NCI-H1417 (cell line): Measurements from ENCODE around the gene RAD51.
A peak's percentile ranks its signal among the peaks of the same experiment; 100 is the strongest.
"Not testable (repeated sequence)": the region's sequence is repeated elsewhere in the genome, so short reads cannot be mapped to it uniquely, and the experiment has no call there.

Experiments
- DNase-seq, 3 experiments: peaks; one replicate each; lab custom pipeline; 2025; lab: John Stamatoyannopoulos, UW

The RAD51 gene

GRCh38 chr15:40694688-40695468 lies at the start of gene RAD51:
Gene RAD51 (plus strand): TSS chr15:40695174. CDS start chr15:40698759, 3,585 bp downstream.
- DNase-seq, result peak; percentile 80 to 89 (median 80)

DNA sequence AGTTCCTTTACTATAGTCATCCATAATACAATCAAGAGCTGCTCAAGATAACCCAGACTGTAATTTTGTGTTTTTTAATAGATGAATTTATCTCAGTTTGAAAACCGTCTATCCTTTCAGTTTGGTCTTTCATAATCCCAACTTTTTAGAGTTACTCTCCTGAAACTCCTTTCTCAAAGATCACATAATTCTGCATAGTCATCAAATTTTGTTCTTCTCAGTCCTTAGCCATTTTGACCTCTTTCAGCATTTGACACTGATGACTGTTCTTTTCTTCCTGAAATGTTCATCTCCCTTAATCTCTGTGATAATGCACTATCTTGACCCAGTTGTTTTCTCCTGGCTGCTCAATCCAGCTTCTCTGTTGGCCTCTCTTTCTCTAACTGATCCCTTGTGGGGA lies 47.5 kb upstream of the RAD51 start:
- DNase-seq, result no peak

GRCh38 chr15:40650479-40650878 lies 44.5 kb upstream of the RAD51 start:
- no peak for DNase-seq

- DNase-seq, result no peak
These were observed 34.3 kb upstream of the RAD51 start for GRCh38 chr15:40660686-40661085.

DNA sequence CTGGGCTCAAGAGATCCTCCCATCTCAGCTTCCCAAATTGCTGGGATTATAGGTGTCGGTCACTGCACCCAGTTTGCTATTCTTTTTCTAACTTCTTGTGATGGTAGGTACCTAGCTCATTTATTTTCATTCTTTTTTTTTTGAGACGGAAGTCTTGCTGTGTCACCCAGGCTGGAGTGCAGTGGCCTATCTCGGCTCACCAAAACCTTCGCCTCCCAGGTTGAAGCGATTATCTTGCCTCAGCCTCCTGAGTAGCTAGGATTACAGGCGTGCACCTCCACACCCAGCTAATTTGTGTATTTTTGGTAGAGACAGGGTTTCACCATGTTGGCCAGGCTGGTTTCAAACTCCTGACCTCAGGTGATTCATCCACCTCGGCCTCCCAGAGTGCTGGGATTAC lies 30.1 kb upstream of the RAD51 start:
- DNase-seq, result no peak

GRCh38 chr15:40676290-40676689 lies 18.7 kb upstream of the RAD51 start:
- not testable (repeated sequence) for DNase-seq

DNA sequence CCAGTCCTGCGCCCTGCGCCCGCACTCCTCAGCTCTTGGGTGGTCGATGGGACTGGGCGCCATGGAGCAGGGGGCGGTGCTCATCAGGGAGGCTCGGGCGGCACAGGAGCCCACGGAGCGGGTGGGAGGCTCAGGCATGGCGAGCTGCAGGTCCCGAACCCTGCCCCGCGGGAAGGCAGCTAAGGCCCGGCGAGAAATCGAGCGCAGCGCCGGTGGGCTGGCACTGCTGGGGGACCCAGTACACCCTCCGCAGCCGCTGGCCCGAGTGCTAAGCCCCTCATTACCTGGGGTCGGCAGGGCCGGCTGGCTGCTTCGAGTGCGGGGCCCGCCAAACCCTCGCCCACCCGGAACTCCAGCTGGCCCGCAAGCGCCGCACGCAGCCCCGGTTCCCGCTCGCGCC lies 18.1 kb upstream of the RAD51 start:
- not testable (repeated sequence) for DNase-seq

GRCh38 chr15:40680151-40680550 lies 14.8 kb upstream of the RAD51 start:
- no peak for DNase-seq

GRCh38 chr15:40680959-40681358 lies 14.0 kb upstream of the RAD51 start:
- DNase-seq, result not testable (repeated sequence)

DNA sequence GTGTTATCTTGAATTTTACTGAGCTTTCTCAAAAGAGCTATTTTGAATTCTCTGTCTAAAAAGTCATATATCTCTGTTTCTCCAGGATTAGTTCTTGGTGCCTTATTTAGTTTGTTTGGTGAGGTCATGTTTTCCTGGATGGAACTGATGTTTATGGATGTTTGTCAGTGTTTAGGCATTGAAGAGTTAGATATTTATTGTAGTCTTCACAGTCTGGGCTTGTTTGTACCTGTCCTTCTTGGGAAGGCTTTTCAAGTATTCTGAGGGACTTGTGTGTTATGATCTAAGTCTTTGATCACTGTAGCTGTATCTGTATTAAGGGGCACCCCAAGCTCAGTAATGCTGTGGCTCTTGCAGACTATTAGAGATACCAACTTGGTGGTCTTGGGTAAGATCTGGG lies 10.6 kb upstream of the RAD51 start:
- DNase-seq, result no peak

- no peak for DNase-seq
These were observed 9.6 kb upstream of the RAD51 start for GRCh38 chr15:40685376-40685775.

DNA sequence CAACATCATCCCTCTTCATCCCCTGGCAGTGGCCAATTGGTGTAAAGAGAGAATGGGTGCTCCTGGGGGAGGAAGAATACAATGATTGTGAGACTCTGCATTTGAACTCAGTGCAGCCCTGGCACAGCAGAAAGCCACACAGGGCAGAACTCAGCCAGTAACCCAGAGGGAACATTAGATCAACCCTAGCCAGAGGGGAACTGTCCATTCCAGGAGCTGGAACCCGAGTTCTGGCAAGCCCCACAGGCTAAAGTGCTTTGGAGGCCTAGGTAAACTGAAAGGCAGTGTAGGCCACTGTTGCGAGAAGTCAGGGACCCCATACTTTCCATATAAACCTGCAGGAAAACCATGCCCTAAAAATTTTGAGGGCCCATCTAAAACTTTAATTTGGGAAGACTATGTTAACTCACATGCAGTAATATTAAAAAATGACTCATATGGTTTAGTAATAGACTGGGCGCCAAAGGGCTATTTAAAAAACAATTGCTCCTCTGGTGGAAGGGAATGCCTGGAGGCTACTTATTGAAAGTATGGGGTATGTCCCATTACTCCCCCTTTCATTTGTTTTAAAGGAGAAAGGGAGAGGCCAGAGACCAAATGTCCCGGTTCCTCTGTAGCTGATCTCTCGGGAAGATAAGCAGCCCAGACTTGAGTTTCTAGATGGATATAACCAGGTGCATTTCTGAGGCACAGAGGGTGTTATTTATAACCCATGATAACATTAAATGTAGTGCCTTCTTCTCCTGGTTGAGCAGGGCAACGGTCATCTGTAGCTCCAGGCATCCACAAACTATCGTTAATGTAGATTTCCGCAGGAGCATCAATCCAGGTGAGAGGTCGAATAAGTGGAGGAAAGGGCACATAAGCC lies 5.8 kb upstream of the RAD51 start:
- DNase-seq, result no peak

GRCh38 chr15:40691737-40692136 lies 3.2 kb upstream of the RAD51 start:
- no peak for DNase-seq

- DNase-seq, result no peak
These were observed 878 bp upstream of the RAD51 start for GRCh38 chr15:40693904-40694687.

DNA sequence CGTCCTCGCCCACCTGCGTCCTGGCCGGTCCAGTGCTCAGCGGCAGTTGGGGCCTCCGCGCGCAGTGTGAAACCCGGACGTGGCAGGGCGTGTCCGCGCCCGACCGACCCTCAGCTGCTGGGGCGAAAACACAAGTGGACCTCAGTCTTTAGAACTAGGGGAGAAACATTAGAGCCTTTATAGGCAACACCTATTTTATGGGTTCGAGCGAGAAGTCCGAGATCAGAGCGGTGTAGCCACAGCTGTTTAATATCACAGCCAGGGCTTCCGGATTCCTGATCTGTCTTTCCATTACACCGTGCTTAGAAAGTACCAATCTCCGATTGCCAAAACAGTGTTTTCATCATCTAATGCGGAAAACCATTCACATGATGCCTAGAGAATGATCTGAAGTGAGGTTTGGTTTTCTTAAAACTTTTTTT lies 506 bp downstream of the RAD51 start:
- peak in 1 of 3 experiments; percentile 13 for DNase-seq

DNA sequence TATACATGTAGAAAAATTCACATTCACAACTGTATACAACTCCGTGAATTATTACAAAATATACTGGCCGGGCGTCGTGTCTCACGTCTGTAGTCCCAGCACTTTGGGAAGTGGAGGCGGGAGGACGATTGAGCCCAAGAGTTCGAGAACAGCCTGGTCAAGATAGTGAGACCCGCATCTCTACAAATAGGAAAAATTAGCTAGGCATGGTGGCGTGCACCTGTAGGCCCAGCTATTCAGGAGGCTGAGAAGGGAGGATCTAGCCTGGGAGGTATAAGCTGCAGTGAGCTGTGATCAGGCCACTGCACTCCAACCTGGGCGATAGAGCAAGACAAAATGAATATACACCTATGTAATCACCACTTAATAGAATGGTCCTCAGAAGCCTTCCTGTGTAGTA lies 1.3 kb downstream of the RAD51 start:
- no peak for DNase-seq

- DNase-seq, result no peak
These were observed 2.9 kb downstream of the RAD51 start for GRCh38 chr15:40697916-40698315.

DNA sequence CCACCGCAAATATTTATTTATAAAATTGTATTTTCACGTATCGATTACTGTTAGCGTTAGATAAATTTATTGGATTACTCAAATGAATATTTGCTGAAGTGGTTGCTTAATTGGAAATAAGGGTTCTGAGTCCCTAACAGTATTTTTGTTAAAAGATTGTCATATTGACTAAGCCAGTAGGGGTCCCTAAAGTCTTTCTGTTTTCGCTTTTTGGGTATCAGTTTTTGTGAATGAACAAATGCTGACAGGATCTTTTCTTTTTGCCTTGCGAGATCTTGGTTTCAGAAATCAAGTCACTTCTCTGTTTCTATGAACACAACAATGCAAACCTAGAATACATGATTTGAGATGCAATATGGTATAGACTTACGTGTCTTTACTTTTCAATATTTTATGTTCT lies 7.1 kb downstream of the RAD51 start:
- peak in 1 of 3 experiments; percentile 1 for DNase-seq

GRCh38 chr15:40706121-40706520 lies 11.1 kb downstream of the RAD51 start:
- no peak for DNase-seq

GRCh38 chr15:40714144-40714543 lies 19.2 kb downstream of the RAD51 start:
- DNase-seq, result peak in 1 of 3 experiments; percentile 2

GRCh38 chr15:40716165-40716564 lies 21.2 kb downstream of the RAD51 start:
- no peak for DNase-seq

DNA sequence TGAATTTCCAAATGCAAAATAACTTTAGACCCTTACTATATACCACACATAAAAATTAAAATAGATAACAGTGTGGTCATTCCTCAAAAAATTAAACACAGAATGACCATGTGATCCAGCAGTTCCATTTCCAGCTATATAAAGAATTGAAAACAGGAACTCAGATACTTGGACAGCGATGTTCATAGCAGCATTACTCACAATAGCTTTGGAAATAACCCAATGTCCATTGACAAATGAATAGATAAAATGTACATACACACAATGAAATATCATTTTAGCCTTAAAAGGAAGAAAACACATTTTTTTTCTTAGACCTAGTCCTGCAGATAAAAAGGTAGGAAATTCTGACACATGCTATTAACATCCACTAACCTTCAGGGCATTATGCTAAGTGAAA lies 26.7 kb downstream of the RAD51 start:
- DNase-seq, result no peak
